Hepatocyte (in vitro differentiated cells): ENCODE data around the gene SOSTDC1. TPM values are rescaled to one million over a fixed set of nuclear protein-coding genes. Genes with fewer than 3 reads are reported as not detected.

ENCODE experiments used
- DNase-seq: peaks from one replicate; pipeline ENCODE4 v3.0.0-alpha.2; 2016; ENCODE audit warnings: low spot score
- H2AFZ ChIP-seq: fragments of 200-600 bp; sonication (generic); 2 replicates; pipeline ENCODE4 v1.6.0; 2016; ENCODE audit warnings: antibody characterized with exemption, mild to moderate bottlenecking
- H3K27ac ChIP-seq: fragments of 200-600 bp; sonication (generic); 2 replicates; pipeline ENCODE4 v1.5.1; 2016; ENCODE audit warnings: mild to moderate bottlenecking
- H3K27me3 ChIP-seq: fragments of 200-600 bp; sonication (generic); 2 replicates; pipeline ENCODE4 v1.6.1; 2016
- H3K36me3 ChIP-seq: fragments of 200-600 bp; sonication (generic); replicated peaks from 2 replicates; pipeline ENCODE4 v1.5.1; 2016; ENCODE audit warnings: low read depth; ENCODE audit not compliant: insufficient read depth
- H3K4me1 ChIP-seq: fragments of 200-600 bp; sonication (generic); 2 replicates; pipeline ENCODE4 v1.5.1; 2016; ENCODE audit warnings: mild to moderate bottlenecking, moderate library complexity; ENCODE audit not compliant: insufficient read depth
- H3K4me2 ChIP-seq: fragments of 200-600 bp; sonication (generic); 2 replicates; pipeline ENCODE4 v1.6.0; 2016
- H3K4me3 ChIP-seq: fragments of 200-600 bp; sonication (generic); 2 replicates; pipeline ENCODE4 v1.5.1; 2016; ENCODE audit warnings: mild to moderate bottlenecking
- H3K79me2 ChIP-seq: fragments of 200-600 bp; sonication (generic); 2 replicates; pipeline ENCODE4 v1.6.0; 2017; ENCODE audit warnings: mild to moderate bottlenecking
- H3K9me2 ChIP-seq: fragments of 200-600 bp; sonication (generic); replicated peaks from 2 replicates; pipeline ENCODE4 v1.6.0; 2017; ENCODE audit warnings: mild to moderate bottlenecking; ENCODE audit not compliant: insufficient read depth
- H3K9me3 ChIP-seq: fragments of 200-600 bp; sonication (generic); 2 replicates; pipeline ENCODE4 v1.5.1; 2016; ENCODE audit warnings: low read depth, mild to moderate bottlenecking
- H4K20me1 ChIP-seq: fragments of 200-600 bp; sonication (generic); 2 replicates; pipeline ENCODE4 v1.6.0; 2016; ENCODE audit warnings: mild to moderate bottlenecking; ENCODE audit not compliant: insufficient read depth, poor library complexity, severe bottlenecking
- EZH2 ChIP-seq: fragments of 200-600 bp; sonication (generic); IDR thresholded peaks from 2 replicates; pipeline ENCODE4 v1.6.1; 2016; ENCODE audit warnings: antibody characterized with exemption, mild to moderate bottlenecking, borderline replicate concordance
- EZH2phosphoT487 ChIP-seq: fragments of 200-600 bp; sonication (generic); IDR thresholded peaks from one replicate; pipeline ENCODE4 v1.6.1; 2018; ENCODE audit warnings: antibody characterized with exemption, mild to moderate bottlenecking, low read depth, moderate library complexity; ENCODE audit not compliant: unreplicated experiment, severe bottlenecking
- WGBS: methylation state at CpG from one replicate; pipeline ENCODE4 v1.1.6; 2016; ENCODE audit warnings: low lambda C conversion rate; ENCODE audit errors: missing lambda C conversion rate; 5-methylcytosine and 5-hydroxymethylcytosine counted together
- polyA plus RNA-seq: library from polyadenylated mRNA; unstranded; fragments of >200 nt; fragmentation: Nextera tagmentation; extraction: Ambion mirVana; gene quantifications from 2 replicates; pipeline ENCODE4 v1.2.1, GENCODE V29; 2016
- total RNA-seq: library from RNA; depleted of rRNA; stranded (reverse); fragments of >200 nt; gene quantifications from 2 replicates; pipeline ENCODE4 v1.2.3, GENCODE V29; 2014
- TF ChIP-seq, protein P1 (sequence below): fragments of 200-600 bp; sonication (generic); IDR thresholded peaks from 2 replicates; pipeline ENCODE4 v1.5.1; 2016; ENCODE audit warnings: antibody characterized with exemption, mild to moderate bottlenecking; ENCODE audit not compliant: poor library complexity

SOSTDC1 gene
- total and polyA plus RNA-seq, 2 experiments from 2014 or later = 38.5 to 71.5 TPM

DNA sequence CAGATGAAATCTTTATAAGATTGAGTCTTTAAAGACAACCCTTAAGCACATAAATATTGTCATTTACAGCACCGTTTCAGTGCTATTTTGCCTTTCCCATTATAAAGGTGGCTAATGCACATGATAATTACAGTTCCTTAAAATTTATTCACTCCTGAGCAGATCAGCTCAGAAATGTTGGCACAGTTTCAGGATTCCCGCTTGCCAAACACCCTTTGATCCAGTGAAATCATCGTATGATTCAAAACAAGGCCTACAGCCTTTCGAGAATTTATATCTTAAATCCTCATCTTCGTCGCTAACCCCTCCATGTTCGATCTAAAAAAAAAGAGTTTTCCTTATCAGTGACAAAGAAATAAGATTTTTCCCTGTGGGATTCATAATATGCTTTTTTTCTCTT, 14.1 kb upstream of the SOSTDC1 start:
- H3K79me2 ChIP-seq = no peaks in the 10 kb centered on the region
- no peak overlapping the region for H3K4me3 ChIP-seq
- no peak for DNase-seq
- WGBS = 81% methylated on average over 7 of the region's 7 CpGs
- no peaks in the 10 kb centered on the region for H3K9me3 ChIP-seq
- peaks cover 6% of the 10 kb centered on the region for H3K4me1 ChIP-seq
- no peaks in the 10 kb centered on the region for H3K27me3 ChIP-seq
- H3K36me3 ChIP-seq = no peaks in the 10 kb centered on the region
- H3K27ac ChIP-seq = no peak overlapping the region
- no peaks in the 10 kb centered on the region for H3K9me2 ChIP-seq
- TF ChIP-seq, protein P1, sequence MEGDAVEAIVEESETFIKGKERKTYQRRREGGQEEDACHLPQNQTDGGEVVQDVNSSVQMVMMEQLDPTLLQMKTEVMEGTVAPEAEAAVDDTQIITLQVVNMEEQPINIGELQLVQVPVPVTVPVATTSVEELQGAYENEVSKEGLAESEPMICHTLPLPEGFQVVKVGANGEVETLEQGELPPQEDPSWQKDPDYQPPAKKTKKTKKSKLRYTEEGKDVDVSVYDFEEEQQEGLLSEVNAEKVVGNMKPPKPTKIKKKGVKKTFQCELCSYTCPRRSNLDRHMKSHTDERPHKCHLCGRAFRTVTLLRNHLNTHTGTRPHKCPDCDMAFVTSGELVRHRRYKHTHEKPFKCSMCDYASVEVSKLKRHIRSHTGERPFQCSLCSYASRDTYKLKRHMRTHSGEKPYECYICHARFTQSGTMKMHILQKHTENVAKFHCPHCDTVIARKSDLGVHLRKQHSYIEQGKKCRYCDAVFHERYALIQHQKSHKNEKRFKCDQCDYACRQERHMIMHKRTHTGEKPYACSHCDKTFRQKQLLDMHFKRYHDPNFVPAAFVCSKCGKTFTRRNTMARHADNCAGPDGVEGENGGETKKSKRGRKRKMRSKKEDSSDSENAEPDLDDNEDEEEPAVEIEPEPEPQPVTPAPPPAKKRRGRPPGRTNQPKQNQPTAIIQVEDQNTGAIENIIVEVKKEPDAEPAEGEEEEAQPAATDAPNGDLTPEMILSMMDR = no peak
- TF ChIP-seq EZH2 (no peak), EZH2phosphoT487 (no peak)
- no peak overlapping the region for H3K4me2 ChIP-seq
- H4K20me1 ChIP-seq = no peaks in the 10 kb centered on the region
- H2AFZ ChIP-seq = no peak overlapping the region

DNA sequence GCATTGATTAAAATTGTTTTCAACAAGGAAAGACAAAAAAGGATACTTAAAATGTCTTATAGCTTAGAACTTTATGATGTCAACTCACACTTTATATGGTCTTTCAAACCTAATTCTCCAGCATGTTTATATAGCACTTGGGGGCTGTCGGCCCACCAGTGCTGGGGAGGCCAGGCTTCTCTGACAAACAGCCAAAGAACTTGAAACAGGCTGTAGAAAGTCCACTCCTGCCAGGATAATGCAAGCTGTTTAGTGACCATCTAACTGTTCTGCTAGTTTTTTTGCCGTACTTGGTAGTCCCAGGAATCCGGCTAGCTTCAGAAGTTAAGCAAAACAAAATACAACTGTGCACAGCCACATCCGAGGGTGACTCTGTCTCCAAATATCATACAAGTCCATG, 13.6 kb upstream of the SOSTDC1 start:
- Histone ChIP-seq H3K4me3 (no peak overlapping the region), H3K4me2 (no peak overlapping the region)
- 83% methylated on average over 4 of the region's 4 CpGs for WGBS

DNA sequence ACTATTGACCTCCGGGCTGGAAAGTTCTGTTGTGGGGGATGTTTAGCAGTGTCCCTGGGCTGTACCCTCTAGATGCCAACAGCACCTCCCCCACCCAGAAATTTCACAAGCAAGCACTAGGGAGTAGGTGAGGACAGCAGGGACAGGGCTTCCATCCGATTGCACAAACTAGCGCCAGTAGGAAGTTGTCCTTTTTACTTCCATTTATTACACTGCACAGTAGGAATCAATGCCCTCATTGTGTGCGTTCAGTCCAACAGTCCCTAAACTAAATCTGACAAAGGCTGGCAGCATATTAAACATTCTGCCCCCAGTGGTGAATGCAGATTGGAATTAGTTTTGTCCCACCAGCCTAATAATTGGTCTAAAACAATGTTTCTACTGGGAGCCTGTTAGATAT, 6.4 kb upstream of the SOSTDC1 start:
- no peaks in the 10 kb centered on the region for H3K9me2 ChIP-seq
- H3K27me3 ChIP-seq = no peaks in the 10 kb centered on the region
- H3K4me1 ChIP-seq = peaks cover 3% of the 10 kb centered on the region
- no peak overlapping the region for H3K4me2 ChIP-seq
- H3K79me2 ChIP-seq = no peaks in the 10 kb centered on the region
- no peak for TF ChIP-seq EZH2
- TF ChIP-seq, protein P1 = no peak
- no peak for TF ChIP-seq EZH2phosphoT487
- no peaks in the 10 kb centered on the region for H3K9me3 ChIP-seq
- H3K27ac ChIP-seq = no peak overlapping the region
- no peak for DNase-seq
- H3K36me3 ChIP-seq = no peaks in the 10 kb centered on the region
- H3K4me3 ChIP-seq = no peak overlapping the region
- H2AFZ ChIP-seq = no peak overlapping the region
- no peaks in the 10 kb centered on the region for H4K20me1 ChIP-seq
- WGBS = 96% methylated on average over 4 of the region's 4 CpGs

More for the DNA sequence above, 13.6 kb upstream of the SOSTDC1 start:
- no peaks in the 10 kb centered on the region for H3K79me2 ChIP-seq
- H3K27ac ChIP-seq = no peak overlapping the region
- TF ChIP-seq, protein P1 = no peak
- TF ChIP-seq EZH2phosphoT487 = no peak
- no peak for TF ChIP-seq EZH2
- no peaks in the 10 kb centered on the region for H3K36me3 ChIP-seq
- no peaks in the 10 kb centered on the region for H4K20me1 ChIP-seq
- no peaks in the 10 kb centered on the region for H3K27me3 ChIP-seq
- H3K9me3 ChIP-seq = no peaks in the 10 kb centered on the region
- H2AFZ ChIP-seq = no peak overlapping the region
- peaks cover 6% of the 10 kb centered on the region for H3K4me1 ChIP-seq
- H3K9me2 ChIP-seq = no peaks in the 10 kb centered on the region
- DNase-seq = no peak
